ENCODE results near the gene MFN2.
"Not testable (repeated sequence)": the region's sequence is repeated elsewhere in the genome, so short reads cannot be mapped to it uniquely, and the experiment has no call there.

The MFN2 gene

GRCh38 chr1:11979851-11980675 lies at the start of gene MFN2:
Gene MFN2 (plus strand): TSS chr1:11980444. CDS start chr1:11989169, 8,725 bp downstream.
- peak; percentile 76 to 91 (median 86) for DNase-seq (ENCODE audit: low read depth in 4 of 4, low spot score in 1 of 4)

DNA sequence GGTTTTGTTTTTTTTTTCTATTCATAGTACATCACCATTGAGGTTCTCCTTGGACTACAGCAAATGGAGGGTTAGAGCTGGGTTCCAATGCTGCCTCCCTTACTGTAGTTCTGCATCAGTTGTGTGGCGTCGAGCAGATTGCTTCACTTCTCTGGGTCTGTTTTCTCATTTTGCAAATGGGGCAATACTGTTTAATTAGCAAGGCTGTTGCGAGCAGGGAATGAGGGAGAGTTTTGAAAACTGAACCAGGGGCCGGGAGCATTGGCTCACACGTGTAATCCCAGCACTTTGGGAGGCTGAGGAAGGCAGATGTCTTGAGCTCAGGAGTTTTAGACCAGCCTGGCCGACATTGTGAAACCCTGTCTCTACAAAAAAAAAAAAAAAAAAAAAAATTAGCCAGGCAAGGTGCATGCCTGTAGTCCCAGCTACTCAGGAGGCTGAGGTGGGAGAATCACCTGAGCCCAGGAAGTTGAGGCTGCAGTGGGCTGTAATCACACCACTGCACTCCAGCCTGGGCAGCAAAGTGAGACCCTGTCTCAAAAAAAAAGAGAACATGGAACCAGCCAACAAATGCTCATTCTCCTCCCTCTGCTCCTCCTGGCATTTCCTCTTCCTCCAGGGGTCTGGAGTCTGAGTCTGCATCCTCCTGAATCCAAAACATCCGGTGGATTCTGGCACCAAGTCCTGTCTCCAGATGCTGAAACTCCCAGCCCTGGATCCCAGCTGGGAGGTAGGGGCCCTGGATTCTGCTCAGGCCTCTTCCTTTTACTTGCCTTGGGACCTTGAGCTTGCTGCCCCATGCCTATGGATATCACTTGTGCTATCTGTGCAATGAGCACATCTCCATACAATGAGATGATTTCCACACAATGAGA lies 49.4 kb upstream of the MFN2 start:
- no peak for DNase-seq (ENCODE audit: low read depth in 4 of 4, low spot score in 1 of 4)

GRCh38 chr1:11931845-11932244 lies 48.4 kb upstream of the MFN2 start:
- DNase-seq (ENCODE audit: low read depth in 4 of 4, low spot score in 1 of 4) = no peak

GRCh38 chr1:11934302-11935056 lies 45.8 kb upstream of the MFN2 start, which contains the start of gene PLOD1:
Gene PLOD1 (plus strand): TSS chr1:11934717. CDS start chr1:11934780, 63 bp downstream.
- DNase-seq (ENCODE audit: low read depth in 4 of 4, low spot score in 1 of 4) = peak; percentile 68 to 87 (median 76)

DNA sequence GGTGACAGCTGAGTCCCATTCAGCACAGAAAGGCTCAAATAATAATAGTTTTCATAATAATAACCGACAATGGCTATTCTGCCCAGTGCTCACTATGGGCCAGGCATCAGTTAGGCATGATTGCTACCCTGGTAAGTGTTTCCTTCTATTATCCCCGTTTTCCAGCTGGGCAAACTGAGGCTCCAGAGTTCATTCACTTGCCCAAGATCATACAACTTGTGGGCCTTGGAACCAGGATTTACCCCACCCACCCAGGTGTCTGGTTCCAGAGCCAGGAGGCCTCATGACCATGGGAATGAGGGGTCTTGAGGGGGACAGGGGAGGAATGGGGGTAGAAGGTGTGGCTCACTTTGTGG lies 45.2 kb upstream of the MFN2 start:
- DNase-seq (ENCODE audit: low read depth in 4 of 4, low spot score in 1 of 4) = no peak

GRCh38 chr1:11935733-11936132 lies 44.5 kb upstream of the MFN2 start:
- not testable (repeated sequence) for DNase-seq (ENCODE audit: low read depth in 4 of 4, low spot score in 1 of 4)

- DNase-seq (ENCODE audit: low read depth in 4 of 4, low spot score in 1 of 4) = no peak
These were observed 41.3 kb upstream of the MFN2 start for GRCh38 chr1:11938722-11939526.

GRCh38 chr1:11939794-11940193 lies 40.5 kb upstream of the MFN2 start:
- not testable (repeated sequence) for DNase-seq (ENCODE audit: low read depth in 4 of 4, low spot score in 1 of 4)

DNA sequence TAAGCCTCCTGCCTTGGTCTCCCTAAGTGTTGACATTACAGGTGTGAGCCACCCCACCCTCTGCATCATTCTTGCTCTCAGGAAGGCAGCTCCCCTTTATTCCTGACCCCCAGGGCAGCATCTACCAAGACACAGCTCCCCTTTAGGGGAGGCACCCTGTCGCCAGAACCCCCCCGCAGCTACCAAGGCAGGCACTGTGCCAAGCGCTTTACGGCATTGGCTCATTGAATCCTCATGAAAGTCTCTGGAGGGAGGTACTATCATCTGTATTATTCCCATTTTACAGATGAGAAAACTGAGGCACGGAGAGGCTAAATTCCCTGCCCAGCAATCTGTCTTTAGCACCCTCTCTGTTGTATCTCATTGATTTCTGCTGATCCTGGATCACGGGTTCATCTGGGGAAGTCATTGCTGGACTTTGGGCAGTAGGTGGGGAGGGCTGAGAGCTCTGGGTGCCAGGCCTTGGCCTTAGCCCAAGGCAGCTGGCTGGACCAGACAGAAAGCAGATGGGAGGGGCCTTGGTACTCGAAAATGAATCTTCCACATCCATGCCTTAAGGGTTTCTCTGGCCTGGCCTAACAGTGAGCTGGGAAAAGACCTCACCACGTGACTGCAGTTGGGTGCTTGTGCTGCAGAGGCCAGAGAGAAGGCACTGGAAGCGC lies 39.9 kb upstream of the MFN2 start:
- no peak for DNase-seq (ENCODE audit: low read depth in 4 of 4, low spot score in 1 of 4)

GRCh38 chr1:11942280-11942679 lies 38.0 kb upstream of the MFN2 start:
- no peak for DNase-seq (ENCODE audit: low read depth in 4 of 4, low spot score in 1 of 4)

DNA sequence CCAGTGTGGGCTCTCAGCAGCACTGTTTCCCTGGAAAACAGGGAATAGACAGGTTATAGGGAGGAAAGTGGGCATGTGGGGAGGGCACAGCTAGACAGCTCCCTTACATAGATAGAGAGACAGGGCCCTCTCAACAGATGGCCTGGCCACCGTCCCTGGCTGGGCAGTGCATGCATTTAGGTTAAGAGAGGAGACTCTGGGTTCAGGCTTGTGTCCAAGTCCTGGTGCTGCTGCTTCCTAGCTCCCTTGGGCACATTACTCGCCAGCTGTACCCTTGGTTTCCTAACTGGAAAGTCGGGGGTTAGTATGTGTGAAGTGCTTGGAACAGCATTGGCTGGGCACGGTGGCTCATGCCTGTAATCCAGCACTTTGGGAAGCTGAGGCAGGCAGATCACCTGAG lies 36.6 kb upstream of the MFN2 start:
- DNase-seq (ENCODE audit: low read depth in 4 of 4, low spot score in 1 of 4) = no peak

- no peak for DNase-seq (ENCODE audit: low read depth in 4 of 4, low spot score in 1 of 4)
These were observed 35.8 kb upstream of the MFN2 start for GRCh38 chr1:11944358-11944931.

GRCh38 chr1:11946647-11947046 lies 33.6 kb upstream of the MFN2 start:
- no peak for DNase-seq (ENCODE audit: low read depth in 4 of 4, low spot score in 1 of 4)

GRCh38 chr1:11948822-11949458 lies 31.3 kb upstream of the MFN2 start:
- no peak for DNase-seq (ENCODE audit: low read depth in 4 of 4, low spot score in 1 of 4)

- DNase-seq (ENCODE audit: low read depth in 4 of 4, low spot score in 1 of 4) = no peak
These were observed 28.3 kb upstream of the MFN2 start for GRCh38 chr1:11951901-11952300.

- DNase-seq (ENCODE audit: low read depth in 4 of 4, low spot score in 1 of 4) = no peak
These were observed 27.7 kb upstream of the MFN2 start for GRCh38 chr1:11952455-11953109.

GRCh38 chr1:11955221-11955620 lies 25.0 kb upstream of the MFN2 start:
- no peak for DNase-seq (ENCODE audit: low read depth in 4 of 4, low spot score in 1 of 4)

GRCh38 chr1:11957398-11957797 lies 22.8 kb upstream of the MFN2 start:
- DNase-seq (ENCODE audit: low read depth in 4 of 4, low spot score in 1 of 4) = no peak

DNA sequence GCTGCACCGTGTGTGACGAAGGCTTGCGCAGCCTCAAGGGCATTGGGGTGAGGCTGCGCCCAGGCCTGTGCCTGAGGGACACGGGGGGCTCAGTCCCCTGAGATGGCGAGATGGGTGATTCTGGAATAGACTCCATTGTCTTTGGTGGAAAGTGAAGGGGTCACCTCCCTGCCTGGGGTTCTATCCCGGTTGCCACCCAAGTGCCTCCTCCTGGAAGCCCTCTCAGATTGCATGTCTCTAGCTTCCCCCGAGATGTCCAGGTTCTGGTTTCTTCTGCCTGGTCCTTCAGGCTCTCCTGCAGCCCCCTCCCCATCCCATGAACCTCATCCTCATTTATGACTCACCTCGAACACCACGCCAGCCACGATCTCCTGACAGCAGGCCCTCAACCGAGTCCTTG lies 22.3 kb upstream of the MFN2 start:
- DNase-seq (ENCODE audit: low read depth in 4 of 4, low spot score in 1 of 4) = no peak
